ENCODE results near the gene HMCN1.

Gene HMCN1

GRCh38 chr1:186125511-186125910, 391.3 kb downstream of the HMCN1 start:
- Histone ChIP-seq H2BK15ac (ENCODE audit: low read depth, poor library complexity, severe bottlenecking) (no peak overlapping the region), H4K8ac (ENCODE audit: low read length) (no peak overlapping the region), H3K18ac (ENCODE audit: low read depth in 1 of 2, low read length in 2 of 2) (no peak overlapping the region), H4K91ac (ENCODE audit: low read length) (no peak overlapping the region), H3K36me3 (ENCODE audit: control insufficient read depth in 1 of 2, insufficient read depth in 2 of 2, low read depth in 1 of 2, low read length in 2 of 2) (peaks cover 7 to 88% of the 10 kb centered on the region in 2 experiments), H3K79me1 (replicated peaks; ENCODE audit: low read length, poor library complexity, severe bottlenecking) (no peaks in the 10 kb centered on the region), H3K9ac (ENCODE audit: low read length) (no peak overlapping the region), H3K4me3 (ENCODE audit: insufficient read depth in 1 of 2, low read depth in 1 of 2, low read length in 2 of 2) (no peak overlapping the region), H3K14ac (ENCODE audit: low read length in 2 of 2) (no peak overlapping the region), H3K27me3 (ENCODE audit: control insufficient read depth in 1 of 2, insufficient read depth in 1 of 2, low read length in 2 of 2) (no peaks in the 10 kb centered on the region), H3K23ac (ENCODE audit: low read length in 2 of 2) (no peak overlapping the region), H2AK5ac (ENCODE audit: low read length, severe bottlenecking) (no peak overlapping the region), H3K9me3 (ENCODE audit: control insufficient read depth, low read length) (no peaks in the 10 kb centered on the region), H3K4me2 (ENCODE audit: low read length, poor library complexity, severe bottlenecking) (no peak overlapping the region), H2BK5ac (ENCODE audit: low read depth, low read length, poor library complexity, severe bottlenecking) (no peak overlapping the region), H3K4ac (ENCODE audit: low read depth in 1 of 2, low read length in 2 of 2) (no peak overlapping the region), H2AFZ (ENCODE audit: low read depth, low read length) (no peak overlapping the region), H2BK12ac (ENCODE audit: low read length in 2 of 2) (no peak overlapping the region), H3K4me1 (ENCODE audit: control insufficient read depth, insufficient read depth, low read depth, low read length) (no peaks in the 10 kb centered on the region), H3K27ac (ENCODE audit: low read length, poor library complexity, severe bottlenecking) (no peak overlapping the region), H2BK120ac (ENCODE audit: low read depth, low read length) (no peak overlapping the region)
- 95% methylated on average over 2 of the region's 3 CpGs for WGBS
- no peak for DNase-seq

- no peak overlapping the region for H2AK5ac ChIP-seq (ENCODE audit: low read length, severe bottlenecking)
- no peak overlapping the region for H4K8ac ChIP-seq (ENCODE audit: low read length)
These were observed 395.6 kb downstream of the HMCN1 start for GRCh38 chr1:186129758-186130157.

GRCh38 chr1:186139115-186139514, 404.9 kb downstream of the HMCN1 start:
- Histone ChIP-seq H3K27me3 (ENCODE audit: control insufficient read depth in 1 of 2, insufficient read depth in 1 of 2, low read length in 2 of 2) (no peaks in the 10 kb centered on the region), H3K18ac (ENCODE audit: low read depth in 1 of 2, low read length in 2 of 2) (no peak overlapping the region), H3K4me3 (ENCODE audit: insufficient read depth in 1 of 2, low read depth in 1 of 2, low read length in 2 of 2) (peak overlapping the region in 1 of 2 experiments; percentile 15), H3K27ac (ENCODE audit: low read length, poor library complexity, severe bottlenecking) (no peak overlapping the region), H3K23ac (ENCODE audit: low read length in 2 of 2) (no peak overlapping the region), H2BK5ac (ENCODE audit: low read depth, low read length, poor library complexity, severe bottlenecking) (no peak overlapping the region), H3K4me2 (ENCODE audit: low read length, poor library complexity, severe bottlenecking) (no peak overlapping the region), H2BK15ac (ENCODE audit: low read depth, poor library complexity, severe bottlenecking) (no peak overlapping the region), H3K4me1 (ENCODE audit: control insufficient read depth, insufficient read depth, low read depth, low read length) (no peaks in the 10 kb centered on the region), H2BK12ac (ENCODE audit: low read length in 2 of 2) (no peak overlapping the region), H3K36me3 (ENCODE audit: control insufficient read depth in 1 of 2, insufficient read depth in 2 of 2, low read depth in 1 of 2, low read length in 2 of 2) (peaks cover 2 to 86% of the 10 kb centered on the region in 2 experiments), H2BK120ac (ENCODE audit: low read depth, low read length) (no peak overlapping the region), H2AK5ac (ENCODE audit: low read length, severe bottlenecking) (no peak overlapping the region), H3K14ac (ENCODE audit: low read length in 2 of 2) (no peak overlapping the region), H3K79me1 (replicated peaks; ENCODE audit: low read length, poor library complexity, severe bottlenecking) (no peaks in the 10 kb centered on the region), H2AFZ (ENCODE audit: low read depth, low read length) (no peak overlapping the region), H3K9ac (ENCODE audit: low read length) (peak overlapping the region; percentile 75), H4K91ac (ENCODE audit: low read length) (no peak overlapping the region), H3K4ac (ENCODE audit: low read depth in 1 of 2, low read length in 2 of 2) (no peak overlapping the region), H3K9me3 (ENCODE audit: control insufficient read depth, low read length) (no peaks in the 10 kb centered on the region), H4K8ac (ENCODE audit: low read length) (no peak overlapping the region)
- WGBS = 100% methylated on average over 1 of the region's 4 CpGs
- no peak for DNase-seq

More at GRCh38 chr1:186129758-186130157, 395.6 kb downstream of the HMCN1 start:
- H3K4me2 ChIP-seq (ENCODE audit: low read length, poor library complexity, severe bottlenecking) = no peak overlapping the region
- peaks cover 0 to 94% of the 10 kb centered on the region in 2 experiments for H3K36me3 ChIP-seq (ENCODE audit: control insufficient read depth in 1 of 2, insufficient read depth in 2 of 2, low read depth in 1 of 2, low read length in 2 of 2)
- DNase-seq = no peak
- H2BK120ac ChIP-seq (ENCODE audit: low read depth, low read length) = no peak overlapping the region
- no peak overlapping the region for H3K9ac ChIP-seq (ENCODE audit: low read length)
- no peak overlapping the region for H3K4ac ChIP-seq (ENCODE audit: low read depth in 1 of 2, low read length in 2 of 2)
- 60% methylated on average over 1 of the region's 4 CpGs for WGBS
- H3K27ac ChIP-seq (ENCODE audit: low read length, poor library complexity, severe bottlenecking) = no peak overlapping the region
- no peaks in the 10 kb centered on the region for H3K79me1 ChIP-seq (replicated peaks; ENCODE audit: low read length, poor library complexity, severe bottlenecking)
- H3K27me3 ChIP-seq (ENCODE audit: control insufficient read depth in 1 of 2, insufficient read depth in 1 of 2, low read length in 2 of 2) = no peaks in the 10 kb centered on the region
- no peaks in the 10 kb centered on the region for H3K4me1 ChIP-seq (ENCODE audit: control insufficient read depth, insufficient read depth, low read depth, low read length)
- H2AFZ ChIP-seq (ENCODE audit: low read depth, low read length) = no peak overlapping the region
- H2BK15ac ChIP-seq (ENCODE audit: low read depth, poor library complexity, severe bottlenecking) = no peak overlapping the region
- no peak overlapping the region for H4K91ac ChIP-seq (ENCODE audit: low read length)
- H2BK12ac ChIP-seq (ENCODE audit: low read length in 2 of 2) = no peak overlapping the region
- H3K14ac ChIP-seq (ENCODE audit: low read length in 2 of 2) = no peak overlapping the region
- no peak overlapping the region for H3K18ac ChIP-seq (ENCODE audit: low read depth in 1 of 2, low read length in 2 of 2)
- no peak overlapping the region for H2BK5ac ChIP-seq (ENCODE audit: low read depth, low read length, poor library complexity, severe bottlenecking)
- H3K4me3 ChIP-seq (ENCODE audit: insufficient read depth in 1 of 2, low read depth in 1 of 2, low read length in 2 of 2) = no peak overlapping the region
- no peak overlapping the region for H3K23ac ChIP-seq (ENCODE audit: low read length in 2 of 2)
- no peaks in the 10 kb centered on the region for H3K9me3 ChIP-seq (ENCODE audit: control insufficient read depth, low read length)

- Histone ChIP-seq H3K79me1 (replicated peaks; ENCODE audit: low read length, poor library complexity, severe bottlenecking) (no peaks in the 10 kb centered on the region), H2BK15ac (ENCODE audit: low read depth, poor library complexity, severe bottlenecking) (no peak overlapping the region), H3K23ac (ENCODE audit: low read length in 2 of 2) (no peak overlapping the region), H3K36me3 (ENCODE audit: control insufficient read depth in 1 of 2, insufficient read depth in 2 of 2, low read depth in 1 of 2, low read length in 2 of 2) (peaks cover 5 to 86% of the 10 kb centered on the region in 2 experiments), H2BK120ac (ENCODE audit: low read depth, low read length) (no peak overlapping the region), H2BK5ac (ENCODE audit: low read depth, low read length, poor library complexity, severe bottlenecking) (no peak overlapping the region), H3K9me3 (ENCODE audit: control insufficient read depth, low read length) (no peaks in the 10 kb centered on the region), H3K27ac (ENCODE audit: low read length, poor library complexity, severe bottlenecking) (peak overlapping the region; percentile 49), H3K9ac (ENCODE audit: low read length) (peak overlapping the region; percentile 75), H3K4me3 (ENCODE audit: insufficient read depth in 1 of 2, low read depth in 1 of 2, low read length in 2 of 2) (peak overlapping the region in 1 of 2 experiments; percentile 29), H3K4ac (ENCODE audit: low read depth in 1 of 2, low read length in 2 of 2) (no peak overlapping the region), H2AK5ac (ENCODE audit: low read length, severe bottlenecking) (no peak overlapping the region), H2AFZ (ENCODE audit: low read depth, low read length) (no peak overlapping the region), H3K4me2 (ENCODE audit: low read length, poor library complexity, severe bottlenecking) (no peak overlapping the region), H3K4me1 (ENCODE audit: control insufficient read depth, insufficient read depth, low read depth, low read length) (no peaks in the 10 kb centered on the region), H4K8ac (ENCODE audit: low read length) (no peak overlapping the region), H3K18ac (ENCODE audit: low read depth in 1 of 2, low read length in 2 of 2) (no peak overlapping the region), H3K14ac (ENCODE audit: low read length in 2 of 2) (no peak overlapping the region), H4K91ac (ENCODE audit: low read length) (no peak overlapping the region), H2BK12ac (ENCODE audit: low read length in 2 of 2) (no peak overlapping the region), H3K27me3 (ENCODE audit: control insufficient read depth in 1 of 2, insufficient read depth in 1 of 2, low read length in 2 of 2) (no peaks in the 10 kb centered on the region)
- no peak for DNase-seq
- WGBS = no CpG with 5 or more reads among the region's 3 CpGs
These were observed 405.5 kb downstream of the HMCN1 start for GRCh38 chr1:186139701-186140100.
